ENCODE data around the gene TPRX1. TPM values are rescaled to one million over a fixed set of nuclear protein-coding genes. Genes with fewer than 3 reads are reported as not detected.

Gene TPRX1
- total and polyA plus RNA-seq, 2 donors (not counting 1 experiment from before 2014, with no cell fraction given) = not detected

GRCh38 chr19:47762615-47763308 is 41.6 kb downstream of the TPRX1 start:
- Histone ChIP-seq H3K9ac (ENCODE audit: low read length) (no peak overlapping the region), H3K79me2 (ENCODE audit: control insufficient read depth, insufficient read depth, low read length) (no peaks in the 10 kb centered on the region), H3K27me3 (replicated peaks in 1 of 4; ENCODE audit: control extremely low read depth in 1 of 4, control insufficient read depth in 3 of 4, insufficient read depth in 4 of 4, low read length in 3 of 4) (no peaks in the 10 kb centered on the region), H3K4me2 (replicated peaks; ENCODE audit: low read depth, low read length, poor library complexity, severe bottlenecking) (no peak overlapping the region), H3K9me3 (ENCODE audit: control extremely low read depth in 1 of 3, control insufficient read depth in 2 of 3, insufficient read depth in 1 of 3, low read length in 2 of 3) (peaks cover 0 to 5% (median 2%) of the 10 kb centered on the region in 3 donors), H4K20me1 (ENCODE audit: control insufficient read depth, insufficient read depth, low read length, poor library complexity, severe bottlenecking) (no peaks in the 10 kb centered on the region), H3K27ac (ENCODE audit: low read length in 2 of 2) (no peak overlapping the region), H3K4me1 (ENCODE audit: control insufficient read depth in 2 of 2, insufficient read depth in 2 of 2, low read length in 2 of 2) (no peaks in the 10 kb centered on the region), H2AFZ (ENCODE audit: insufficient read depth, low read depth, low read length, poor library complexity, severe bottlenecking) (no peak overlapping the region), H3K36me3 (replicated peaks in 1 of 2; ENCODE audit: control extremely low read depth in 1 of 2, control insufficient read depth in 1 of 2, extremely low read depth in 1 of 2, insufficient read depth in 2 of 2, low read length in 1 of 2) (peaks cover 0 to 9% of the 10 kb centered on the region in 2 experiments), H3K4me3 (ENCODE audit: control extremely low read depth in 1 of 5, extremely low read depth in 1 of 5, insufficient read depth in 1 of 5, low read depth in 2 of 5, low read length in 4 of 5) (no peak overlapping the region)
- Mint-ChIP-seq H3K4me1 (no peaks in the 10 kb centered on the region), H3K27me3 (no peaks in the 10 kb centered on the region), H3K9me3 (ENCODE audit: insufficient read depth) (no peaks in the 10 kb centered on the region), H3K27ac (no peak overlapping the region), H3K4me3 (no peak overlapping the region)
- ATAC-seq (ENCODE audit: low read depth) = no peak
- CTCF ChIA-PET = interaction anchor here (0.5 kb wide), 1 partner anchor 29 kb away, joined by 3 read pairs; no protein-coding TSS in a partner anchor
- peak; percentile 27 for DNase-seq
- intact Hi-C loops (cut with micrococcal nuclease) = no loop called here
- TF ChIP-seq CTCF (IDR thresholded peaks at IDR 0.05) (no peak), EZH2 (IDR thresholded peaks at IDR 0.05; ENCODE audit: borderline replicate concordance, insufficient read depth, low read depth, low read length, poor library complexity, severe bottlenecking) (no peak)
- POLR2A ChIA-PET = no interaction called here
- WGBS (ENCODE audit: insufficient coverage) = 92% methylated on average over 15 of the region's 18 CpGs

DNA sequence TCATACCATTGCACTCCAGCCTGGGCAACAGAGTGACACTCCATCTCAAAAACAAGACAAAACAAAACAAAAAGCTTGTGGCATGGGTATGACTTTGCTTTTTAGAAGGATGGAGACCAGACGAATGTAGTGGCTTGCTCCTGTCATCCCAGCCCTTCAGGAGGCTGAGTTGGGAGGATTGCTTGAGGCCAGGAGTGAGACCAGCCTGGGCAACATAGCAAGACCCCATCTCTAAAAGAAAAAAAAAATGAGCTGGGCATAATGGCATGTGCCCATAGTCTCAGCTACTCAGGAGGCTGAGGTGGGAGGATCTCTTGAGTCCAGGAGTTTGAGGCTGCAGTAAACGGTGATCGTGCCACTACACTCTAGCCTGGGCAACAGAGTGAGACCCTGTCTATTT is 42.2 kb downstream of the TPRX1 start:
- no peaks in the 10 kb centered on the region for H3K79me2 ChIP-seq (ENCODE audit: control insufficient read depth, insufficient read depth, low read length)
- Mint-ChIP-seq H3K27me3 (no peaks in the 10 kb centered on the region), H3K4me3 (no peak overlapping the region), H3K27ac (no peak overlapping the region), H3K9me3 (ENCODE audit: insufficient read depth) (no peaks in the 10 kb centered on the region), H3K4me1 (no peaks in the 10 kb centered on the region)
- peaks cover 0 to 15% of the 10 kb centered on the region in 2 experiments for H3K36me3 ChIP-seq (replicated peaks in 1 of 2; ENCODE audit: control extremely low read depth in 1 of 2, control insufficient read depth in 1 of 2, extremely low read depth in 1 of 2, insufficient read depth in 2 of 2, low read length in 1 of 2)
- no peak overlapping the region for H3K4me3 ChIP-seq (ENCODE audit: control extremely low read depth in 1 of 5, extremely low read depth in 1 of 5, insufficient read depth in 1 of 5, low read depth in 2 of 5, low read length in 4 of 5)
- no peak for DNase-seq
- no CpG with 5 or more reads among the region's 3 CpGs for WGBS (ENCODE audit: insufficient coverage)
- intact Hi-C loops (cut with micrococcal nuclease) = no loop called here
- H3K27ac ChIP-seq (ENCODE audit: low read length in 2 of 2) = no peak overlapping the region
- CTCF ChIA-PET = no interaction called here
- H4K20me1 ChIP-seq (ENCODE audit: control insufficient read depth, insufficient read depth, low read length, poor library complexity, severe bottlenecking) = no peaks in the 10 kb centered on the region
- POLR2A ChIA-PET = no interaction called here
- ATAC-seq (ENCODE audit: low read depth) = no peak
- peaks cover 0 to 5% (median 2%) of the 10 kb centered on the region in 3 donors for H3K9me3 ChIP-seq (ENCODE audit: control extremely low read depth in 1 of 3, control insufficient read depth in 2 of 3, insufficient read depth in 1 of 3, low read length in 2 of 3)
- no peak overlapping the region for H3K9ac ChIP-seq (ENCODE audit: low read length)
- no peak overlapping the region for H2AFZ ChIP-seq (ENCODE audit: insufficient read depth, low read depth, low read length, poor library complexity, severe bottlenecking)
- TF ChIP-seq EZH2 (IDR thresholded peaks at IDR 0.05; ENCODE audit: borderline replicate concordance, insufficient read depth, low read depth, low read length, poor library complexity, severe bottlenecking) (no peak), CTCF (IDR thresholded peaks at IDR 0.05) (no peak)
- H3K27me3 ChIP-seq (replicated peaks in 1 of 4; ENCODE audit: control extremely low read depth in 1 of 4, control insufficient read depth in 3 of 4, insufficient read depth in 4 of 4, low read length in 3 of 4) = no peaks in the 10 kb centered on the region
- no peaks in the 10 kb centered on the region for H3K4me1 ChIP-seq (ENCODE audit: control insufficient read depth in 2 of 2, insufficient read depth in 2 of 2, low read length in 2 of 2)
- no peak overlapping the region for H3K4me2 ChIP-seq (replicated peaks; ENCODE audit: low read depth, low read length, poor library complexity, severe bottlenecking)

Measured in B cell (primary cell).